IMR-90 (cell line): Measurements from ENCODE around the gene SLC31A2. TPM values are rescaled to one million over a fixed set of nuclear protein-coding genes. Genes with fewer than 3 reads are reported as not detected.

ENCODE experiments used
- ATAC-seq: fragments of 200-7000 bp; cut with Tn5 transposase; 2 replicates; pipeline ENCODE4 v1.9.1; 2020; ENCODE audit warnings: low read depth, mild to moderate bottlenecking, moderate library complexity
- BruUV-seq: library from RNA; stranded (reverse); fragments of 400-500 nt; replicated peaks from 2 replicates; lab custom pipeline; 2021; lab: Mats Ljungman, UMichigan
- CTCF ChIA-PET: fragments of 300-600 bp; formaldehyde crosslinking; extraction: SDS; loops from one replicate; lab custom pipeline; 2021; ENCODE audit warnings: antibody characterized with exemption; lab: Yijun Ruan, JAX
- POLR2A ChIA-PET: fragments of 300-600 bp; sonication (Branson Sonifier 250); formaldehyde crosslinking; loops from one replicate; lab custom pipeline; 2022; ENCODE audit warnings: antibody characterized with exemption; ENCODE audit not compliant: unreplicated experiment; lab: Charles Lee
- DNase-seq: peaks from one replicate; pipeline ENCODE4 v3.0.0; 2013
- H2AFZ ChIP-seq: replicated peaks from 2 replicates; pipeline ENCODE3; 2013; ENCODE audit warnings: low read length, mild to moderate bottlenecking; ENCODE audit not compliant: poor library complexity
- H2AK5ac ChIP-seq: 2 replicates; pipeline ENCODE4 v1.6.1; 2013; ENCODE audit warnings: low read depth, low read length, inconsistent platforms
- H2AK9ac ChIP-seq: replicated peaks from 2 replicates; pipeline ENCODE3; 2013; ENCODE audit warnings: mild to moderate bottlenecking, low read depth, low read length, moderate library complexity; ENCODE audit not compliant: poor library complexity
- H2BK120ac ChIP-seq: 2 replicates; pipeline ENCODE4 v1.6.1; 2013; ENCODE audit warnings: low read depth, low read length, inconsistent platforms
- H2BK15ac ChIP-seq: 3 replicates; pipeline ENCODE4 v1.6.1; 2013; ENCODE audit warnings: low read depth, low read length, inconsistent platforms
- H2BK20ac ChIP-seq: 2 replicates; pipeline ENCODE4 v1.6.1; 2013; ENCODE audit warnings: low read depth, mild to moderate bottlenecking, inconsistent platforms, low read length, moderate library complexity
- H2BK5ac ChIP-seq: 2 replicates; pipeline ENCODE4 v1.6.1; 2013; ENCODE audit warnings: mild to moderate bottlenecking, low read depth, low read length, inconsistent platforms; ENCODE audit not compliant: poor library complexity, severe bottlenecking
- H3K14ac ChIP-seq: replicated peaks from 2 replicates; pipeline ENCODE4 v1.6.1; 2013; ENCODE audit warnings: low read depth, low read length, inconsistent platforms
- H3K18ac ChIP-seq: 2 replicates; pipeline ENCODE4 v1.6.1; 2013; ENCODE audit warnings: low read depth, low read length, control low read depth
- H3K23ac ChIP-seq: 2 replicates; pipeline ENCODE4 v1.6.1; 2013; ENCODE audit warnings: low read depth, low read length, inconsistent platforms
- H3K27ac ChIP-seq: 2 replicates; pipeline ENCODE4 v1.5.1; 2013; ENCODE audit warnings: mild to moderate bottlenecking, control low read depth, low read length; ENCODE audit not compliant: insufficient read depth
- H3K27me3 ChIP-seq: 2 replicates; pipeline ENCODE4 v1.6.1; 2013; ENCODE audit warnings: low read length; ENCODE audit not compliant: control insufficient read depth, insufficient read depth
- H3K36me3 ChIP-seq: 2 replicates; pipeline ENCODE4 v1.6.1; 2013; ENCODE audit warnings: low read length, mixed read lengths; ENCODE audit not compliant: control insufficient read depth, insufficient read depth
- H3K4ac ChIP-seq: 2 replicates; pipeline ENCODE4 v1.6.1; 2013; ENCODE audit warnings: low read depth, low read length, inconsistent platforms
- H3K4me1 ChIP-seq: 2 replicates; pipeline ENCODE4 v1.6.1; 2013; ENCODE audit warnings: low read length, mixed read lengths; ENCODE audit not compliant: control insufficient read depth, insufficient read depth
- H3K4me2 ChIP-seq: 2 replicates; pipeline ENCODE4 v1.6.1; 2013; ENCODE audit warnings: low read depth, mild to moderate bottlenecking, control low read depth, low read length, moderate library complexity
- H3K4me3 ChIP-seq: 2 replicates; pipeline ENCODE4 v1.5.1; 2013; ENCODE audit warnings: low read depth, mild to moderate bottlenecking, control low read depth, low read length, moderate library complexity; ENCODE audit not compliant: insufficient read depth
- H3K56ac ChIP-seq: 2 replicates; pipeline ENCODE4 v1.6.1; 2013; ENCODE audit warnings: low read length, inconsistent platforms; ENCODE audit not compliant: insufficient read depth; ENCODE audit errors: extremely low read depth
- H3K79me1 ChIP-seq, 2 experiments: 2 replicates each; pipeline ENCODE4 v1.6.1; 2013; ENCODE audit warnings: low read length in 2 of 2, inconsistent platforms in 1 of 2, low read depth in 1 of 2
- H3K9ac ChIP-seq: 2 replicates; pipeline ENCODE4 v1.6.1; 2013; ENCODE audit warnings: low read depth, low read length, control low read depth
- H3K9me1 ChIP-seq: 2 replicates; pipeline ENCODE4 v1.6.1; 2013; ENCODE audit warnings: low read length, inconsistent platforms; ENCODE audit not compliant: insufficient read depth
- H3K9me3 ChIP-seq: 2 replicates; pipeline ENCODE4 v1.6.1; 2013; ENCODE audit warnings: low read length; ENCODE audit not compliant: control insufficient read depth, insufficient read depth
- H4K20me1 ChIP-seq: 2 replicates; pipeline ENCODE4 v1.6.1; 2013; ENCODE audit warnings: low read length, inconsistent platforms; ENCODE audit not compliant: insufficient read depth
- H4K5ac ChIP-seq: 2 replicates; pipeline ENCODE4 v1.6.1; 2013; ENCODE audit warnings: mild to moderate bottlenecking, low read depth, low read length, control low read depth
- H4K8ac ChIP-seq, 2 experiments: 2 replicates each; pipeline ENCODE4 v1.6.1; 2013; ENCODE audit warnings: low read depth in 2 of 2, low read length in 2 of 2, control low read depth in 1 of 2, inconsistent platforms in 1 of 2
- H4K91ac ChIP-seq: 2 replicates; pipeline ENCODE4 v1.6.1; 2013; ENCODE audit warnings: low read depth, low read length, inconsistent platforms; ENCODE audit not compliant: insufficient read depth
- BHLHE40 ChIP-seq: fragments of 150-350 bp; IDR thresholded peaks from 2 replicates; pipeline ENCODE4 v1.6.1; 2016; ENCODE audit warnings: mild to moderate bottlenecking, low read depth, low read length
- CEBPB ChIP-seq: IDR thresholded peaks from 2 replicates; pipeline ENCODE4 v1.6.1; 2012; ENCODE audit warnings: low read depth, low read length, improper control_type of control experiment
- CHD1 ChIP-seq: IDR thresholded peaks from 2 replicates; pipeline ENCODE4 v1.6.1; 2012; ENCODE audit warnings: low read depth, low read length, improper control_type of control experiment
- FOS ChIP-seq: fragments of 150-350 bp; IDR thresholded peaks from 2 replicates; pipeline ENCODE4 v1.6.1; 2016; ENCODE audit warnings: low read depth, low read length
- MAFK ChIP-seq: IDR thresholded peaks from 2 replicates; pipeline ENCODE4 v1.6.1; 2012; ENCODE audit warnings: low read depth, low read length, improper control_type of control experiment
- MAZ ChIP-seq: IDR thresholded peaks from 2 replicates; pipeline ENCODE4 v1.6.1; 2012; ENCODE audit warnings: low read depth, mild to moderate bottlenecking, low read length, improper control_type of control experiment, moderate library complexity, borderline replicate concordance
- MXI1 ChIP-seq: IDR thresholded peaks from 2 replicates; pipeline ENCODE4 v1.6.1; 2012; ENCODE audit warnings: low read depth, mild to moderate bottlenecking, low read length, moderate library complexity, borderline replicate concordance
- NFE2L2 ChIP-seq: fragments of 150-350 bp; IDR thresholded peaks from 2 replicates; pipeline ENCODE4 v1.6.1; 2016; ENCODE audit warnings: low read depth, mild to moderate bottlenecking, low read length
- POLR2A ChIP-seq: IDR thresholded peaks from 2 replicates; pipeline ENCODE4 v1.6.1; 2012; ENCODE audit warnings: mild to moderate bottlenecking, low read depth, low read length
- RAD21 ChIP-seq: IDR thresholded peaks from 2 replicates; pipeline ENCODE4 v1.6.1; 2012; ENCODE audit warnings: low read length, improper control_type of control experiment
- RCOR1 ChIP-seq: IDR thresholded peaks from 2 replicates; pipeline ENCODE4 v1.6.1; 2012; ENCODE audit warnings: mild to moderate bottlenecking, low read length, improper control_type of control experiment; ENCODE audit not compliant: insufficient replicate concordance
- RFX5 ChIP-seq: IDR thresholded peaks from 2 replicates; pipeline ENCODE4 v1.8.0; 2012; ENCODE audit warnings: low read depth, mild to moderate bottlenecking, low read length, moderate library complexity
- SMC3 ChIP-seq: fragments of 150-350 bp; IDR thresholded peaks from 2 replicates; pipeline ENCODE4 v1.6.1; 2016; ENCODE audit warnings: low read depth, mild to moderate bottlenecking, antibody characterized with exemption, low read length, moderate library complexity
- WGBS, 2 experiments: methylation state at CpG; one replicate each; pipeline versions ENCODE4 v1.1.5 to v1.1.7; 2013; ENCODE audit warnings: missing lambda C conversion rate in 2 of 2; ENCODE audit not compliant: insufficient read length in 1 of 2; ENCODE audit errors: extremely low coverage in 2 of 2; 5-methylcytosine and 5-hydroxymethylcytosine counted together
- dilution Hi-C: fragments of 300-500 bp; cut with HindIII; formaldehyde crosslinking; loops from one replicate; pipeline ENCODE4 v1.14.3; 2018; ENCODE audit warnings: low sequenced_read_pairs; ENCODE audit not compliant: unreplicated experiment
- in situ Hi-C: fragments of 300-500 bp; cut with MboI; formaldehyde crosslinking; loops from 3 replicates; pipeline ENCODE4 v1.14.3; 2019; ENCODE audit warnings: low sequenced_read_pairs, inconsistent platforms, mixed read lengths
- intact Hi-C: fragments of 100-400 bp; cut with micrococcal nuclease; formaldehyde crosslinking; loops from 2 replicates; pipeline ENCODE4 v1.10.0; 2022
- polyA plus RNA-seq, 3 experiments: library from polyadenylated mRNA; depleted of rRNA; stranded (reverse); fragments of >200 nt; gene quantifications; 2 replicates each; pipeline ENCODE4 v1.2.3, GENCODE V29; 2012; ENCODE audit warnings: low replicate concordance in 1 of 3
- total RNA-seq: library from RNA; depleted of rRNA; stranded (reverse); fragments of >200 nt; gene quantifications from 2 replicates; pipeline ENCODE4 v1.2.3, GENCODE V29; 2012
- TF ChIP-seq, protein P1 (sequence below): fragments of 150-350 bp; IDR thresholded peaks from 2 replicates; pipeline ENCODE4 v1.6.1; 2016; ENCODE audit warnings: low read depth, mild to moderate bottlenecking, low read length, moderate library complexity, borderline replicate concordance
- TF ChIP-seq, protein P2 (sequence below): conservative IDR thresholded peaks from 2 replicates; pipeline ENCODE4 v1.5.1; 2012; ENCODE audit warnings: mild to moderate bottlenecking, low read depth, low read length, improper control_type of control experiment
- TF ChIP-seq, protein P3 (sequence below): fragments of 150-350 bp; IDR thresholded peaks from 2 replicates; pipeline ENCODE4 v1.6.1; 2017; ENCODE audit warnings: mild to moderate bottlenecking, antibody characterized with exemption, low read length, low read depth

SLC31A2 gene
- total and polyA plus RNA-seq, 2 of the 4 experiments (the other 2 are of a cell fraction) = 5.1 to 7.2 TPM

DNA sequence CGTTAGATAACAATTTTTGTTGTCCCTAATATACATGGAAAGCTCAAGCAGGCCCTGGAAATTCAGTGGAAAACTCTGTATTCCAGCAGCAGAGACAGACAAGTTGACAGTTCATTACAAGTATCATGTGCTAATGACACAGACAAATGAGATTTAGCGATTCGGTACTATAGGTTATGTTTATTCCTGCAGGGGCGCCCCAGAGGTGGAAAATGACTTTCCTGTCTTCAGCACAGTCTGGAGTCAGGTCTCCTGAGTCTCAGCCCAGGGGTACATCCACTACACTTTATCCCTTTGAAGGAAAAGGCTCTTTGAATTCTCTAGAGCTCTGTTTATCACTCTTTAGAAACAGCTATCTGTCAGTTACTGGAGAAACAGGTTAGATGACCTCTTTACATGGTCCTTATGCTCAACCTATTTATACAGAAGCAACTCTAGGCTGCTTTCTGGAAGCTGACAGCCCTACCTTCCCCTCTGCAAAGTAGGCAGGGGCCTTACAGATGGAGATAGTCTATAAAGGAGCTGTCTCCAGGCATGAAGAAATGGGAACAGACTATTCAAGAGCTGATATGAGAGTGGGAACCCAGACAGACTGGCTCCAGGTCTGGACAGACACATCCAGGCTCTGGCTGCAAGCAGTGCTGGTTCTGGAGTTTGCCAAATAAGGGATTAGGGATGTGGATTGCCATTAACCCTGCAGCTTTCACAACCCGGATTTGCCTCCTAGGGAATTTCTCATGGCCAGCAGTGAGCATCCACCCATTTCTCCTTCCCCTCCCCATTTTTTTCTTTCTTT lies 7.2 kb upstream of the SLC31A2 start:
- no peak overlapping the region for H2AK9ac ChIP-seq
- no peak overlapping the region for H3K23ac ChIP-seq
- POLR2A ChIA-PET = no interaction called here
- H4K20me1 ChIP-seq = no peaks in the 10 kb centered on the region
- no peak overlapping the region for H3K14ac ChIP-seq
- H3K4me1 ChIP-seq = no peaks in the 10 kb centered on the region
- no TSS peak for BruUV-seq
- H2BK5ac ChIP-seq = no peak overlapping the region
- no peak overlapping the region for H3K4ac ChIP-seq
- no peak overlapping the region for H2BK120ac ChIP-seq
- no peak overlapping the region for H3K4me2 ChIP-seq
- no peak for ATAC-seq
- no peak for DNase-seq
- no peak overlapping the region for H3K56ac ChIP-seq
- no peak overlapping the region for H3K4me3 ChIP-seq
- H2AK5ac ChIP-seq = no peak overlapping the region
- H3K27me3 ChIP-seq = peaks cover 26% of the 10 kb centered on the region
- CTCF ChIA-PET = no interaction called here
- dilution Hi-C loops = no loop called here
- no peak overlapping the region for H2AFZ ChIP-seq
- H3K9me1 ChIP-seq = no peaks in the 10 kb centered on the region
- H3K27ac ChIP-seq = no peak overlapping the region
- WGBS, 2 experiments = no CpG with 5 or more reads among the region's 5 CpGs
- H3K9ac ChIP-seq = no peak overlapping the region
- no peak overlapping the region for H4K91ac ChIP-seq
- in situ Hi-C loops = no loop called here
- intact Hi-C loops = no loop called here
- no peaks in the 10 kb centered on the region for H3K36me3 ChIP-seq
- no peak overlapping the region for H4K5ac ChIP-seq
- no peak for TF ChIP-seq MXI1
- TF ChIP-seq, protein P1, sequence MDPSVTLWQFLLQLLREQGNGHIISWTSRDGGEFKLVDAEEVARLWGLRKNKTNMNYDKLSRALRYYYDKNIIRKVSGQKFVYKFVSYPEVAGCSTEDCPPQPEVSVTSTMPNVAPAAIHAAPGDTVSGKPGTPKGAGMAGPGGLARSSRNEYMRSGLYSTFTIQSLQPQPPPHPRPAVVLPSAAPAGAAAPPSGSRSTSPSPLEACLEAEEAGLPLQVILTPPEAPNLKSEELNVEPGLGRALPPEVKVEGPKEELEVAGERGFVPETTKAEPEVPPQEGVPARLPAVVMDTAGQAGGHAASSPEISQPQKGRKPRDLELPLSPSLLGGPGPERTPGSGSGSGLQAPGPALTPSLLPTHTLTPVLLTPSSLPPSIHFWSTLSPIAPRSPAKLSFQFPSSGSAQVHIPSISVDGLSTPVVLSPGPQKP = no peak
- TF ChIP-seq RFX5 = no peak
- TF ChIP-seq CHD1 = no peak
- TF ChIP-seq, protein P2, sequence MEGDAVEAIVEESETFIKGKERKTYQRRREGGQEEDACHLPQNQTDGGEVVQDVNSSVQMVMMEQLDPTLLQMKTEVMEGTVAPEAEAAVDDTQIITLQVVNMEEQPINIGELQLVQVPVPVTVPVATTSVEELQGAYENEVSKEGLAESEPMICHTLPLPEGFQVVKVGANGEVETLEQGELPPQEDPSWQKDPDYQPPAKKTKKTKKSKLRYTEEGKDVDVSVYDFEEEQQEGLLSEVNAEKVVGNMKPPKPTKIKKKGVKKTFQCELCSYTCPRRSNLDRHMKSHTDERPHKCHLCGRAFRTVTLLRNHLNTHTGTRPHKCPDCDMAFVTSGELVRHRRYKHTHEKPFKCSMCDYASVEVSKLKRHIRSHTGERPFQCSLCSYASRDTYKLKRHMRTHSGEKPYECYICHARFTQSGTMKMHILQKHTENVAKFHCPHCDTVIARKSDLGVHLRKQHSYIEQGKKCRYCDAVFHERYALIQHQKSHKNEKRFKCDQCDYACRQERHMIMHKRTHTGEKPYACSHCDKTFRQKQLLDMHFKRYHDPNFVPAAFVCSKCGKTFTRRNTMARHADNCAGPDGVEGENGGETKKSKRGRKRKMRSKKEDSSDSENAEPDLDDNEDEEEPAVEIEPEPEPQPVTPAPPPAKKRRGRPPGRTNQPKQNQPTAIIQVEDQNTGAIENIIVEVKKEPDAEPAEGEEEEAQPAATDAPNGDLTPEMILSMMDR = no peak
- TF ChIP-seq SMC3 = no peak
- TF ChIP-seq, protein P3, sequence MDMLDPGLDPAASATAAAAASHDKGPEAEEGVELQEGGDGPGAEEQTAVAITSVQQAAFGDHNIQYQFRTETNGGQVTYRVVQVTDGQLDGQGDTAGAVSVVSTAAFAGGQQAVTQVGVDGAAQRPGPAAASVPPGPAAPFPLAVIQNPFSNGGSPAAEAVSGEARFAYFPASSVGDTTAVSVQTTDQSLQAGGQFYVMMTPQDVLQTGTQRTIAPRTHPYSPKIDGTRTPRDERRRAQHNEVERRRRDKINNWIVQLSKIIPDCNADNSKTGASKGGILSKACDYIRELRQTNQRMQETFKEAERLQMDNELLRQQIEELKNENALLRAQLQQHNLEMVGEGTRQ = no peak
- no peak for TF ChIP-seq RAD21
- no peak for TF ChIP-seq RCOR1
- TF ChIP-seq POLR2A = no peak
- TF ChIP-seq FOS = no peak
- no peak for TF ChIP-seq MAFK
- TF ChIP-seq MAZ = no peak
- no peak for TF ChIP-seq NFE2L2
- no peak for TF ChIP-seq CEBPB
- TF ChIP-seq BHLHE40 = no peak
- no peak overlapping the region for H2BK20ac ChIP-seq
- no peaks in the 10 kb centered on the region; the same call in 1 of the 2 replicates for H3K9me3 ChIP-seq
- no peaks in the 10 kb centered on the region for H3K79me1 ChIP-seq
- no peak overlapping the region for H2BK15ac ChIP-seq
- no peak overlapping the region for H4K8ac ChIP-seq
- no peak overlapping the region for H3K18ac ChIP-seq
